ENCODE data around the gene AGPS.

Gene AGPS

DNA sequence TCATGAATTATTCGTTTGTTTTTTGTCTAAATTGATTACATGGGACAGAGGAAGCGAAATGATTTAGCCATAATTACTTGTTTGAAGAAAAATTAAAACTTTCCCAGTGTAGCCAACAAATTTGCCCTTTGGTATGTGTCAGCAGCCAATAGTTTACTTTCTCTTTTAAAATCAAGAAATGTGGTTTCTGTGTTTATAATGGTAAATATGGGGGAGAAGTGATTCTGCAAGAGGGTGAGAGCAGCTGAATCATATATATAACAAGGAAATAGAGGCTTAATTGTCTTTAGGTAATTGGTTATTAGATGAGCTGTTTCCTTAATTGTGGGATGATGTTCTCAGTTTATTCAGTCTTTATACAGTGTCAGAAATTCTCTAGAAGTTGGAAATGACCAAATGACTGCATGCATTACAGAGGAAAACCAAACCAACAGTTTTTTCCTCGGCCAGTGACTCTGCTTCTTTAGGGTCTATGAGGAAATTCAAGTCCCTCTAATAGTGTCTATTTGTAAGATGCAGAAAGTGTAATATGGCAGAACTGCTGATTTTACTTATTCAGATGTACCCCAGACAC, 132.9 kb downstream of the AGPS start:
- DNase-seq: no peak

DNA sequence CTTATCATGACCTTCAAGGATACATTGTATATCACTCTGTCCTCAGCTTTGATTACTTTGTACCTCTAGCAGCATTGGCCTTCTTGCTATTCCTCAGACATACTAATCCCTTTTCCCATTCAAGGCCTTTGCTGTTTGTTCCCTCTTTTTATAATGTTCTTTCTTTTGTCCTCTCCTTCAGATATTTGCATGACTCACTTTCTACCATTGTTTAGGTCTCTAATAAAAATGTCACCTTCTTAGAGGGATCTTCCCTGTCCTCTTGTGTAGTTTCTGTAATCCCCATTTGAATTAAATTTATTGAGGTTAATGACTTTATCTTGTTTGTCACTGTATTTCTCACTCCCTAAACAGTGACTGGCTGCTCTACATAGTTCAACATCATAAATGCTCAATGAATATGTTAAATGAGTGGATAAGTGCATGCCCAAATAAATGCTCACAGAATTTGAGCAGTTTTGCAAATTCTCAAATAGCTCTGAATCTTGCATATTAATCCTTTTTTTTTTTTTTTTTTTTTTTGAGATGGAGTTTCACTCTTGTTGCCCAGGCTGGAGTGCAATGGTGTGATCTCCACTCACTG, 135.9 kb downstream of the AGPS start:
- DNase-seq: no peak

DNA sequence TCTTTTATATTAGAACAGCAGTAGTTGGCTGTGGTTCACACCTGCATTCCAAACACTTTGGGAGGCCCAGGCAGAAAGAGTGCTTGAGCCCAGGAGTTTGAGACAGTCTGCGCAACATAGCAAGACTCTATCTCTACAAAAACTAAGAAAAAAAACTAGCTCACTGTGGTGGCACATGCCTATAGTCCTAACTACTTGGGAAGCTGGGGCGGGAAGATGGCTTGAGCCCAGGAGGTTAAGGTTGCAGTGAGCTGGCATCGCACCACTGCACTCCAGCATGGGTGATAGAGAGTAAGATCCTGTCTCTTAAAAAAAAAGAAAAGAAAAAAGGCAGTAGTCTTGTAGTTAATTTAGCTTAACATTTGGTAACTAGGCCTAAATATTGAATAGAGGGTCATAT, 136.6 kb downstream of the AGPS start:
- no peak for DNase-seq

DNA sequence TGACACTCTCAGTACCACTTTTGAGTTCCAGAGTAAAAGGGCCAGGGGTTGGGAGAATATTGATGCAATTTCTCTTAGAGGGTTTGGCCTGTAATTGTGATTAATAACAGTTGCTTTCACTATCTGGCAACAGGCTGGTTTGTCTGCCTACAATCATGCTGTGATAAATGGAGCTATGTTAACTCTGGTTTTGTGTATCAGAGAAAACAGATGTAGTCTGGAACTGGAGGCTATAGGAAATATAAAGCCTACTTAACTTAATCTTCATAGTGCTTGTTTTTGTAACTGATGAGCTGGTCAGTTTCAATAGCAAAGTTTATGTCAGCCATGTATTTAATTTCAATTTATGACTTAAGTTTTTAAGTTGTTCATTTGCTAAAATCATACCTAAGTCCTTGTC, 138.0 kb downstream of the AGPS start:
- DNase-seq: no peak

DNA sequence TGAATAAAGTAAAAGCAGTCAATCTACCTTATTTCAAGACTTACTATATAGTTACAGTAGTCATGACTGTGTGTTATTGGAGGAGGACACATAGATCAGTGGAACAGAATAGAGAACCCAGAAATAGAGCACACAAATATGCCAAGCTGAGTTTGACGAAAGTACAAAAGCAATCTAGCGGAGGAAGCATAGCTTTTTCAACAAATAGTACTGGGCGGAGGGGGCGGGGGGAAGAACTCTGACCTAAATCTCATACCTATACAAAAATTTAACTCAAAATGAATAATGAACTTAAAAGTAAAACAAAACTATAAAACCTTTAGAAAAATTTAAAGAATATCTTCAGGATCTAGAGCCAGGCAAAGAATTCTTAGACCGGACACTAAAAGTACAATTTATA, 139.1 kb downstream of the AGPS start:
- DNase-seq: no peak

DNA sequence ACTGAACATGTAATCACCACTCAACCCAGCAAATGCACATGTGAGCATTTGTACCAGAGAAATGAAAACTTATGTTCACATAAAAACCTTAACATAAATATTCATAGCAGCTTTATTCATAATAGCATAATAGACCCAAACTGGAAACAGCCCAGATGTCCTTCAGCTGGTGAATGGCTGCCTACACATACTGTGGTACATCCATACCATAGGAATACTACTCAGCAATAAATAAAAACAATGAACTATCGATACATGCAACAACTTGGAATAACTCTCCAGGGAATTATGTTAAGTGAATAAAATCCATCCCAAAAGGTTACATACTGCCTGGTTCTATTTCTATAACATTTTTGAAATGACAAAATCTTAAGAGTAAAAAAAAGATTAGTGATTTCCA, 140.0 kb downstream of the AGPS start:
- no peak for DNase-seq

DNA sequence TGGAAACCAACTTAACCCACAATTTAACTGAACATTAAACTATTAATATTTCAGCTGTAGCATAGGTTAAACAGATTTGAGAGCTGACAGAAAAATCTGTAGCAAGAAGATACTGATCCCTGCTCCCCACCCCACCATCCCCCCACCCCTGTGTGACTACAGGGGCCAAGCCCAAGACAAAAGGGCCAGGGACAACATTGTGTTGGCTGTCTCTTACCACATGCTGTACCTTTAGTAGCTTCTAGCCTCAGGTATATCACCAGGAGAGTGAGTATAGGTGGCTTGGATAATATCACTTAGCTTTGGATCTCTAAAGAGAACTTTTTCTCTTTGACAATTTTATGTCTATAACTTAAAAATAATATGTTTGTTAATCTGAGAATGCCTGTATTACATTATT, 140.7 kb downstream of the AGPS start:
- DNase-seq: no peak

DNA sequence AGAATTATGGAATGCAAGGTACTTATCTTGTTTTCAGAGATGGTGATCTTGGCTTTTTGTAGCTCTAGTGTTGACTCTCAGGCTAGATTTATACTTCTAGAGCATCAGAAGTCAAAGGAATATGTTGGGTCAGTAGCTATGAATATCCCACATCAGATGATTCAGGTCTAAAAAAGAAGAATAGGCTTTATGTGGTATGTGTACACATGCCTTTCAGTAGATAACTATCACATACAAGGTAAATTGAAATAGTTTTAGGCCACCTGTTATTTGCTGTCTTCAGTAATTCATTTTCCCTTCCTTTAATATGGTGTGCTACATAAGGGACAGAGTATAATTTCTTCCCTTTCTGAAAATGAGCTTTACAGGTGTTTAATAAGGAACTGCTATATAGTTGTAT, 142.4 kb downstream of the AGPS start:
- no peak for DNase-seq

DNA sequence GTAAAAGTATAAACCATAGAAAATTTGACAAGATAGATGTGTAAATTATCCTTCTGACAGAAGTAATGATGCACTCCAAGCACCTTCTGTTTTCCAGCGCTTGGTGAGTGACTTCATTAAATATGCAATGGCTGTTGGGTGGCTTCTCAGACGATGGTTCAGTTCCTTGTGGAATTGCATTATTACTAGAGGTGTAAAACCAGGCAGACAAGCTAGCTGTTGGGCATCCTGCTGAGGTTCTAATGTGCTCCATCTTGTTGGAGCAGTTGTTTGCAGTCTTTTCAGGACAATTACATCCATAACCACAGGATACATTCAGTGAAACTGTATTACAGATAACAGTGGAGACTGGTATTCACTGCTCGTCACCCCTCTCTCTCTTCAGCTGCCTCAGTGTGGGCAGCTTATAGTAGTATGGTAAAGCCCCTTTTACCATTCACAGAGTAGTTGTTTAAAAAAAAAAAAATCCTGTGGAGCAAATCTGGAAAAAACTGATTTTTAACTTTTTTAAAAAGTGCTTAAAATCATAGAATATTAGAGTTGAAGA, 143.5 kb downstream of the AGPS start:
- DNase-seq: no peak

DNA sequence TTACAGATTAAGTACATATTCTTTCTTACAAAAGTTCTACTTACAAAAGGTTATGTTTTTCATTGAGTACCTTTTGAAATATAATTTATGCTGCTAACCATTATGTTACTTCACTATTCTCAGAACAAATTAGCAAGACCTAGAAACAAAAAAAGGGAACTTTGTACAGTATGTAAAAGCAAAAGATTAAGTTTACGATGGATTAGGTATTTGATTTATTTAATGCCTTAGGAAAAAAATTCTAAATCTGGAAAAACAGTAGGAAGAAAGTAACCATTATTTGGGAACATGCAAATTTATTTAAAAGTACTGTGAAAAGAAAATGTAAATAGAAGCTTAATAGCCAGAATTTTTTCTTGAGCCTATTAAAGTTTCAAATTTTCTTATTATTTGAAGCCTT, 144.6 kb downstream of the AGPS start:
- DNase-seq: no peak

DNA sequence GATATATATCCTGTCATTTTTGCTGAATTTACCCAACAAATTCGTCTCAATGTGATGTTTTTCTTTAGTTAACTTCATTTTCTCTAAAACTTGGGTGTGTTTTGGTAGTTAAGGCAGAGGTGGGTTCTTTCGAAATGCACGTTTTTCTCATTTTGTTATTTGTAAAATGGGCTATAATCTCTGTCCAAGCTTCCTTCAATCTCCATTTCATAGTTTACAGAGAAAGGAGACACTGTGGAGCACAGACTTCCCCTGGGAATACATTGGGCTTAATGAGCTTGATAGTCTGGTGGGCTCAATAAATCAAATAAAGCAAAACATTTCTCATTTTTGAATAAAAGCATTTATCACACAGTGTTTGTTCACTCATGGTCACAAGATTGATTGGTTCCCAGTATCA, 145.1 kb downstream of the AGPS start:
- DNase-seq: no peak

DNA sequence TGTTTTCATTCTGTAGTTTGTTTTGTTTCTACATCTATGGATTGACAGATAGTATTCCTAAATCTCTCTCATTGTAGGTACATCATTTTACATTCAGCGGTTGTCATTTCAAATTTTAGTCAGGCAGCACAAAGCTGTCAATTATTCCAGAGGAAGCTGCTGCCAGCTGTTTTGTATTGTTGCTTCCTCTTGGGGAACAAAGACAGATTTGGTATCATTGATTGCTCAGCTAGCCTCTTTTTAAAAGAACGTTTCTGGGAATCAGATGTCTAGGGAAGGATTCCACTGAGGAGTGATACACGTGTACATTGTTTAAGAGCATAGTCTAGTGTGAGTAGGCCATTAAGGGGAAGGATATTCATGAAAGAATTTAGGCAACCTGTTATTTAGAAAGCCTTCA, 145.8 kb downstream of the AGPS start:
- DNase-seq: no peak

DNA sequence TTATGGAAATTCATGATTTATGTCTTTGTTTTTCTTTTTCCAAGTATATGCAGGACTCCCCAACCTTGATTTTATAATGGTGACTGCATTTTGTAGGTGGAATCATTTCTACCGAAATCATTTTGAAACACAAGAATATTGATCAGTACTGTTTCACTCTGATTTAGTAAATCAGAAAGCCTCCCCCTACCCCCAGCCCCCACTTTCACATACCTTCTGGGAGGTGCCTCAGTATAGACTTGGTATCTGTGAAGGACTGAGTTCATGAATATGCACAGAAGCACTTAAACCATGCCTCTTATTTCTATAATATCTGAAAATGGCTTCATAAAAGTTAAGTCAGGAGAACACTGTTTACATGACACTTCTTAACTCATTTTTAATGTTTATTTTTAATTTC, 147.7 kb downstream of the AGPS start:
- no peak for DNase-seq

DNA sequence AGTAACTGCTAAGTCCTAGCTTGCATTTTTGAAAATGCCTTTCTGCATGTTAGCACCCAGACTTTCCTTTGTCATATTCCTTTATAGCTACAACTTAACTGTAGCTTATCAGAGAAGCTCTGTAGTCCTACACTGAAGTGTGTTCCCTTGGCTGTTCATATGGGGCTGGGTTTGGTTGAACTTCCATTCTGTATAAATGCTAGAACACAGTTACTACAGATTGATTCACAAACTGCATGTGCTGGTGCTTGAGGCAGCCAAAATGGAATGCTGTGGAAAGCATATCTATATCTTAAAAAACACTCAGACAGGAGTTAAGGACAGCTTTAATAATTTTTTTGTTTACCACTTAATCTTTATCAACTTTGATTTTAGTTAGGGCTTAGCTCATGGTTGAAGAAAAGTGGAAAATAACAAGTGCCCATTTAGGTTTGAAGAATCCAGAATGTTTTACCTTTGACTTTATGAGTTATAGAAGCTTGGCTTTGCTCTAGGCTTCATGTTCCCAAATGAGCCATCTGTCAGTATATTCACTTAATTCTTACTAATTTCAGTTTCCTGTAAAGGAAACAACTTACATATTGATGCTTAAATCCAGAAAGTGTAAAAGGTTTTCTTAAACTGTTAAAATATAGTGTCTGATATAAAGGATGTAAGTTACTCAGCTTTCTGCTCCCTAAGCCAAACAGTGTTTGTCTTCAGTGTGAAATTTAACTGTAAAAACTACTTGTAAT, 148.9 kb downstream of the AGPS start:
- no peak for DNase-seq

DNA sequence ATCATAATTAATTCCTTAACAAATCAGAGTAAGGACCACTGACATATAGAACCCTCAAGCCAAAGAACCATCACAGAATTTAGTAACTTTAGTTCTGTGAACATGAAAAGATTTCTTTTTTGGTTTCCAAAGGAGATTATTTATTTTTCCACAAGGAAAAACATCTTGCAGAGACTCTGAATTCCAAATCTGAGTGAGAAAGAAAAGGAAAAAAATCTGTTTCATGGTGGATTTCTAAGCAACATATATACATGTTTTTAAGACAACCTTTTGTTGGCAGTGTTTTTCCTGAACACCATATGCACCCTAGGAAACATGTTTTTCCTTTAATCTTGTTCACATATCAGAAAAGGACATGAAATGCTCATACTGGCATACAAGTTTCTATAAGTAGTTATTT, 149.8 kb downstream of the AGPS start:
- DNase-seq: no peak

DNA sequence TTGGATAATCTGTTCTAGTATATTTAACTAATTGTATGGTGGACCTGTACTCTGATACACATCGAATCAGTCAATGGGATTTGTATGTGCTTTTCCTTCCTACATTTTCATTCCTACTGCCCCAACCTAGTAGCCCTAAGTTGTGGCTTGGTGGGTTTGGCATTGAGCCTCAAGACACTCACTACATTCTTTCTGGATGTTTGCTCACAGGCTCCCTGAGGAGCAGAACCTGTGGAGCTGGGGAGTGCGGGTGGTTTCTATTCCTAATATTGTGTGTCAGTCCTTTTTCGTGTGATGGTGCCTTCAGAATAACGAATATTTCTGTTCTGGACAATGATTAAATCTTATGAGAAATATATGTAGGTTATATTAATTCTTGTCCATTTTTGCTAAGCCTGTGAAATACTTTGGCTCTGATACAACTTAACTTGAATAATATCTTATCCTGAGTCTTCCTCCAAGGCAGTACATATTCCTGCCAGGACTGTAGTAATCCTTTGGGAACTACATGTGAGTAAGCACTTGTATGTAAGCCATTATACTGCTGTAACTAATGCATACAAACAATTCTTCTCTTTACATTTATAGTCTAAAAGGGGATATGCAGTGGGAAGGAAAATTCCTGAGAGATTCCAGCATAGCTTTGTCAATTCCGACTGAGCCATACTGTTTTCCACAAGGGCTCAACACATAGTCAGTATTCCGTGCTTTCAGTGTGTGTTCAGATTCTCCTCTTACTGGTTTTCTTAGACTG, 150.6 kb downstream of the AGPS start:
- DNase-seq: no peak

DNA sequence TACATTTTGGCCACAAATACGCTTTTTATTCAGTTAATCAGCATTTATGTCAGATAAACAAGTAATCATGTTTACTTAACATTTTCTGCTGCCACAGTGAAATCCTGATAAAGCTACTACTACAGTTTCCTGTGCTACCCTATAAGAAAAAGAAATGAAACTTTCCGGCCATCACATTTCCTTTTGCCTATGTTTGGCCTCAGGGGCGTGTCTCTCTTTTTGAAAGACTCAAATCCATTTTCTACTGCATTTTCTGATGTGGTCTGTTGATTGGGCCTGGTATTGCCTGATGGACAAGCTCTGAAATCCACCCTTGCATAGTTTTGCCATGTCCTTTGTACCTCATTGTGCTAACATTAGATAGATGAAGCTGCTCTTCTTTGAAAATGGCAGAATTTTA, 152.6 kb downstream of the AGPS start:
- DNase-seq: no peak

DNA sequence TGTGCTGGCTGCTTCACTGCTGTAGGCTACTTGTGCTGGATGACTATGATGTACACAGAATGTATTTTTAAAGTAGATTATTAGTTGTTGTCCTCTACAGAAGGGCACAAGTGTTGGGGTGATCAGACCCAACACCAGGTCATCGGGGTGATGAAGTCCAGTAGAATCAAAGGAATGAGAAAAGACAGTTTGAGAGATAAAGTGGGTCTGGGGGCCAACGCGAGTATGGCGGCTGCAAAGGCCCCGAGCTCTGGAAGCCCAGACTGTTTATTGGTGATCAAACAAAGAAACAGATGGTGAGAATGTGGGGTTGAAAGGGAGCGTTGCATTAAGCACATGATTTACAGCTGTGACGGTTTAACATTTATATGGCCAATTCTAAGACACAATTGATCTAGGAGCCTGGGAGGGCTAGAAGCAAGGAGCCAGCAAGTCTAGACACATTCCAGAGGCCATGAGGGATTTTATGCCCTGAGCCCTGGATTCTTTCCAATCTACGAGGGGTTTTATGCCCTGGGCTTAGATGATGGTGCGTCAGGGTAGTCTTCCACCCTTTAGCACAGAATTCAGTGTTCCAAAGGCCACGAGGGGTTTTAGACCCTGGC, 153.5 kb downstream of the AGPS start:
- DNase-seq: no peak

DNA sequence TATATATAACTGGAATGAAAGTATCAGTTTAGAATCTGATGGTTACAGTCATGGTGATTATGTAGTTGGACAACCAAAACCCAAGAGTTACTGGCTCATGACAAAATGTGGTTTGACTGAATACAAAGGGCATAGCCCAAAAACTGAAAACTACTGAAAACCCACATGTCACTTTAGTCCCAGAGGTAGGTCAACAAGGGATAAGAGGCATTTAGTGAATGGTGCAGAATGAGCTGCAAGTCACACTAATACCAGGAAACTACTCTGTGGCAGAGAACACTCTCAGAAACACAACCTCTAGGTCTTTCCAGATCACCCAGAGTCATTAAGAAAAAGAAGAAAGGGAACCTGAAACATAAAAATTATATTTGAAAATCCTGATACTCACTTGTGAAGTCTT, 154.5 kb downstream of the AGPS start:
- no peak for DNase-seq

DNA sequence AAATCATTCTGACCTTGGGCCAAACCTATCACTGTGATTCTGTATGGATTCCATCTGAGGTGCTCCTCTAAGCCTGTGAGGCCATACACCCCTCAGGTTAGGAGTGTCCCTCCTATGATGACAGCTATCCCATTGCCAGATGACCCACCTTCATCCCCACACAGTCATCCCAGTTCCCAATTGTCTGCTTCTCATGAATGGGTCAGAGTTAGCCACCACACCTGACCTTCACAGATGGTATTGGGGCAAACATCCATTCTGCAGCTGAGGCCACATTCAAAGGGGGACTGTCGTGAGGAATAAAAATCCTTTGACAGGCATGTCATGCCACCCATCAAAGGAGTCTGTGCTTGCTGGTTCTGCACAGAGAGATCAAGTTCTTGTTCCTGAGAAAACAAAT, 155.2 kb downstream of the AGPS start:
- no peak for DNase-seq

DNA sequence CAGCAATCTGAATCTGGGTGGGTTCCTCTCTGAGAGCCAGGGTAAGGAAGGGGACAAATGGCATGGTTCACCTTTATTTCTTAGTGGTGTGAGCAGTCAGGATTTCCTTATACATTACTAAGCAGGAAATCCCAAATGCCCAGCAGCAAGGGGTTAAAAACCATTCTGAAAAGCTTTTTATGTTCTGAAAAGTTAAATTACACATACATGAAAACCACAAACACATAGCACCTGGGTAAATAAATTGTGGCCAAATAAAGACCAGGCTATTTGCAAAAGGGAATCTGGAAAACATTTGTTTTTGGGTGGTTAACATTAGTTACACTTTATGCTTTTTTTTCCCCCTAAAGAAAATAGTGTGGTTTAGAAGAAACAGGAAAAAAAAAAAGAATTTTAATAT, 156.1 kb downstream of the AGPS start:
- DNase-seq: no peak

DNA sequence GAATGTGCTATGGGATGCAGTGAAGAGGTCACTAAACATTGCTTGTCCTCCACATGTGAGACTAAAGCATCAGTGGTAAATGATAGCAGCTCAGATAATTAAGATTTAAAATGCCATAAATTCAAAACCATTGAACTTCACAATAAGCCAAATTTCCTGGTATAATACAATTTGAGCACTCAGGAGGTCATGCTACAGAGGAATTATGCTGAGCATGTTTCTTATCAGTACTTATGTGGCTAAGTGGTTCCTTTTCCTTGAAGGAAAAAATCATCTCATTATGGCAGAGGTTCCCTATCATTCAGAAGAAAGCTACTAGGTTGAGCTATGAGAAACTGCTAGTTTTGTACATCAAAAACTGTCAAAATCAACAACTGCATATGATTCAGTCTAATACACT, 156.6 kb downstream of the AGPS start:
- no peak for DNase-seq

All from amygdala (tissue), 56 donors.